Spleen (tissue), 11 donors: ENCODE results near the gene SORCS2. TPM values are rescaled to one million over a fixed set of nuclear protein-coding genes. Genes with fewer than 3 reads are reported as not detected.
"Not testable (repeated sequence)": the region's sequence is repeated elsewhere in the genome, so short reads cannot be mapped to it uniquely, and the experiment has no call there.

Source experiments
- DNase-seq: peaks from one replicate; pipeline ENCODE4 v3.0.0-alpha.2; 2020
- H3K27ac ChIP-seq, 8 donors: fragments of 200-600 bp; sonication (generic) in 7 of 8; 1 replicate in 4 of 8; 2 replicates in 4 of 8; pipeline versions ENCODE4 v1.5.0 to v1.8.0; 2016 to 2021; ENCODE audit warnings: inconsistent platforms in 4 of 8, mild to moderate bottlenecking in 4 of 8, moderate library complexity in 1 of 8
- H3K27me3 ChIP-seq, 7 donors: fragments of 200-600 bp; sonication (generic) in 6 of 7; replicated peaks in 1 of 7; 1 replicate in 4 of 7; 2 replicates in 3 of 7; pipeline versions ENCODE4 v1.5.0 to v1.8.0; 2016 to 2021; ENCODE audit warnings: inconsistent platforms in 3 of 7, mild to moderate bottlenecking in 1 of 7
- H3K36me3 ChIP-seq, 6 donors: fragments of 200-600 bp; sonication (generic) in 5 of 6; 1 replicate in 4 of 6; 2 replicates in 2 of 6; pipeline versions ENCODE4 v1.5.0 to v1.8.0; 2016 to 2021; ENCODE audit warnings: inconsistent platforms in 2 of 6
- H3K4me1 ChIP-seq, 6 donors: fragments of 200-600 bp; sonication (generic) in 5 of 6; 1 replicate in 3 of 6; 2 replicates in 3 of 6; pipeline versions ENCODE4 v1.5.0 to v1.8.0; 2016 to 2021; ENCODE audit warnings: inconsistent platforms in 3 of 6
- H3K4me3 ChIP-seq, 8 donors: fragments of 200-600 bp; sonication (generic) in 7 of 8; 1 replicate in 4 of 8; 2 replicates in 4 of 8; pipeline versions ENCODE4 v1.5.0 to v1.8.0; 2016 to 2021; ENCODE audit warnings: inconsistent platforms in 4 of 8, mild to moderate bottlenecking in 4 of 8, moderate library complexity in 2 of 8
- H3K9me3 ChIP-seq, 8 donors: fragments of 200-600 bp; sonication (generic) in 7 of 8; 1 replicate in 4 of 8; 2 replicates in 4 of 8; pipeline versions ENCODE4 v1.5.0 to v1.8.0; 2016 to 2021; ENCODE audit warnings: inconsistent platforms in 4 of 8
- POLR2A ChIP-seq, 3 donors: fragments of 450-650 bp; IDR thresholded peaks; one replicate each; pipeline ENCODE4 v1.5.1; 2017; ENCODE audit warnings: antibody characterized with exemption in 3 of 3, mild to moderate bottlenecking in 1 of 3
- POLR2AphosphoS5 ChIP-seq, 3 donors: sonication (generic); formaldehyde crosslinking; IDR thresholded peaks; one replicate each; pipeline ENCODE4 v1.5.1; 2017; ENCODE audit warnings: antibody characterized with exemption in 3 of 3
- WGBS, 5 donors: extraction: QIAGEN DNeasy Blood & Tissue Kit in 3 of 5; methylation state at CpG; one replicate each; pipeline versions ENCODE4 v1.1.5 to v1.1.7; 2013 to 2018; 5-methylcytosine and 5-hydroxymethylcytosine counted together
- intact Hi-C: fragments of 100-400 bp; cut with DNase I; formaldehyde crosslinking; loops from one replicate; pipeline ENCODE4 v1.15.0; 2023; ENCODE audit warnings: low total_unique reads
- polyA plus RNA-seq, 3 donors: library from polyadenylated mRNA; stranded (reverse); fragments of 200-250 nt; gene quantifications; one replicate each; pipeline ENCODE4 v1.2.1, GENCODE V29; 2013
- total RNA-seq, 7 donors: library from RNA; depleted of rRNA in 3 of 7; stranded (reverse); fragments of >200 nt in 3 of 7; fragmentation: NEBNext Ultra II Directional in 4 of 7; extraction: Animal tissue kit (Norgen Biotek cat#: 25700) in 4 of 7; gene quantifications; one replicate each; pipeline versions ENCODE4 v1.1.0 to v1.2.1, GENCODE V29; 2016 to 2021
- TF ChIP-seq, protein P1 (sequence below), 11 experiments: fragments of 200-600 bp in 7 of 11; fragments of 450-650 bp in 4 of 11; sonication (generic) in 4 of 11; IDR thresholded peaks in 8 of 11; conservative IDR thresholded peaks in 3 of 11; 1 replicate in 7 of 11; 2 replicates in 4 of 11; pipeline versions ENCODE4 v1.4.0 to v1.8.0; 2016 to 2021; ENCODE audit warnings: antibody characterized with exemption in 11 of 11, inconsistent platforms in 4 of 11, mild to moderate bottlenecking in 1 of 11
- donor health status: healthy with polysubstance abuse.
- donor health status: DM: no; HTN: no; CAD: no; lungs with moderate emphysema.
- donor health status: DM: no; HTN: no; CAD: no.
- donor health status: Bipolar disorder and iron deficiency.
- donor health status: healthy.
- donor health status: DM: no; HTN: no; CAD: no.
- donor health status: DM: yes; HTN: yes; CAD: no.

Gene SORCS2
- total and polyA plus RNA-seq, 10 donors: 0.33 to 1.6 (median 0.60) TPM

- Histone ChIP-seq H3K36me3 (no peaks in the 10 kb centered on the region), H3K9me3 (peaks cover 0 to 23% (median 3%) of the 10 kb centered on the region in 8 donors), H3K4me1 (no peaks in the 10 kb centered on the region), H3K27me3 (peaks cover 0 to 27% (median 0%) of the 10 kb centered on the region in 7 donors), H3K4me3 (no peak overlapping the region), H3K27ac (no peak overlapping the region)
- 87 to 92% (median 89%) methylated on average over 9 to 17 of the region's 17 CpGs for WGBS, 5 donors
- intact Hi-C loops: no loop called here
- DNase-seq: no peak
- TF ChIP-seq, protein P1, sequence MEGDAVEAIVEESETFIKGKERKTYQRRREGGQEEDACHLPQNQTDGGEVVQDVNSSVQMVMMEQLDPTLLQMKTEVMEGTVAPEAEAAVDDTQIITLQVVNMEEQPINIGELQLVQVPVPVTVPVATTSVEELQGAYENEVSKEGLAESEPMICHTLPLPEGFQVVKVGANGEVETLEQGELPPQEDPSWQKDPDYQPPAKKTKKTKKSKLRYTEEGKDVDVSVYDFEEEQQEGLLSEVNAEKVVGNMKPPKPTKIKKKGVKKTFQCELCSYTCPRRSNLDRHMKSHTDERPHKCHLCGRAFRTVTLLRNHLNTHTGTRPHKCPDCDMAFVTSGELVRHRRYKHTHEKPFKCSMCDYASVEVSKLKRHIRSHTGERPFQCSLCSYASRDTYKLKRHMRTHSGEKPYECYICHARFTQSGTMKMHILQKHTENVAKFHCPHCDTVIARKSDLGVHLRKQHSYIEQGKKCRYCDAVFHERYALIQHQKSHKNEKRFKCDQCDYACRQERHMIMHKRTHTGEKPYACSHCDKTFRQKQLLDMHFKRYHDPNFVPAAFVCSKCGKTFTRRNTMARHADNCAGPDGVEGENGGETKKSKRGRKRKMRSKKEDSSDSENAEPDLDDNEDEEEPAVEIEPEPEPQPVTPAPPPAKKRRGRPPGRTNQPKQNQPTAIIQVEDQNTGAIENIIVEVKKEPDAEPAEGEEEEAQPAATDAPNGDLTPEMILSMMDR (IDR thresholded peaks at IDR 0.05 in 8 of 11, conservative IDR thresholded peaks at IDR 0.05 in 3 of 11): no peak
- TF ChIP-seq POLR2AphosphoS5 (IDR thresholded peaks at IDR 0.05) (no peak), POLR2A (IDR thresholded peaks at IDR 0.05) (no peak)
Observed at GRCh38 chr4:7600247-7600646, 407.9 kb downstream of the SORCS2 start.

DNA sequence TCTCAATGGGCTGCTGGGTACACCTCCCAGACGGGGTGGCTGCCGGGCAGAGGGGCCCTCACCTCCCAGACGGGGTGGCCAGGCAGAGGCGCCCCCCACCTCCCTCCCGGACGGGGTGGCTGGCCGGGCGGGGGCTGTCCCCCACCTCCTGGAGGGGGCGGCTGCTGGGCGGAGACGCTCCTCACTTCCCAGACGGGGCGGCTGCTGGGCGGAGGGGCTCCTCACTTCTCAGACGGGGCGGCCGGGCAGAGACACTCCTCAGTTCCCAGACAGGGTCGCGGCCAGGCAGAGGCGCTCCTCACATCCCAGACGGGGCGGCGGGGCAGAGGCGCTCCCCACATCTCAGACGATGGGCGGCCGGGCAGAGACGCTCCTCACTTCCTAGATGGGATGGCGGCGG is 409.8 kb downstream of the SORCS2 start:
- H3K4me3 ChIP-seq, DNase-seq, H3K27ac ChIP-seq, H3K36me3 ChIP-seq, intact Hi-C loops, H3K4me1 ChIP-seq: not testable (repeated sequence)
- WGBS, 5 donors: 89 to 95% (median 93%) methylated on average over 12 to 30 of the region's 30 CpGs
- H3K27me3 ChIP-seq: peaks cover 0 to 10% (median 0%) of the 10 kb centered on the region in 7 donors
- peaks cover 0 to 28% (median 4%) of the 10 kb centered on the region in 8 donors for H3K9me3 ChIP-seq

GRCh38 chr4:7607156-7607910 is 415.0 kb downstream of the SORCS2 start:
- TF ChIP-seq POLR2AphosphoS5 (IDR thresholded peaks at IDR 0.05): no peak
- TF ChIP-seq, protein P1 (IDR thresholded peaks at IDR 0.05 in 8 of 11, conservative IDR thresholded peaks at IDR 0.05 in 3 of 11): no peak
- TF ChIP-seq POLR2A (IDR thresholded peaks at IDR 0.05): no peak
- no peak for DNase-seq
- H3K9me3 ChIP-seq: peaks cover 0 to 24% (median 4%) of the 10 kb centered on the region in 8 donors
- H3K27me3 ChIP-seq: peaks cover 0 to 17% (median 0%) of the 10 kb centered on the region in 7 donors
- WGBS, 5 donors: 83 to 93% (median 86%) methylated on average over 12 to 14 of the region's 14 CpGs
- H3K27ac ChIP-seq: no peak overlapping the region
- no peaks in the 10 kb centered on the region for H3K36me3 ChIP-seq
- no peak overlapping the region for H3K4me3 ChIP-seq
- intact Hi-C loops: no loop called here
- H3K4me1 ChIP-seq: no peaks in the 10 kb centered on the region

- H3K27ac ChIP-seq: no peak overlapping the region
- H3K4me1 ChIP-seq: no peaks in the 10 kb centered on the region
- 36 to 71% (median 46%) methylated on average over 5 to 7 of the region's 7 CpGs for WGBS, 5 donors
- H3K27me3 ChIP-seq: peaks cover 0 to 17% (median 0%) of the 10 kb centered on the region in 7 donors
- intact Hi-C loops: no loop called here
- no peaks in the 10 kb centered on the region for H3K36me3 ChIP-seq
- no peak for DNase-seq
- TF ChIP-seq POLR2A (IDR thresholded peaks at IDR 0.05) (no peak), POLR2AphosphoS5 (IDR thresholded peaks at IDR 0.05) (no peak)
- TF ChIP-seq, protein P1 (IDR thresholded peaks at IDR 0.05 in 8 of 11, conservative IDR thresholded peaks at IDR 0.05 in 3 of 11): no peak
- no peak overlapping the region for H3K4me3 ChIP-seq
- H3K9me3 ChIP-seq: peaks cover 0 to 21% (median 2%) of the 10 kb centered on the region in 8 donors
Observed at GRCh38 chr4:7608046-7608445, 415.7 kb downstream of the SORCS2 start.
